Transverse colon (tissue), 4 donors: ENCODE results near the gene NBPF4. TPM values are rescaled to one million over a fixed set of nuclear protein-coding genes. Genes with fewer than 3 reads are reported as not detected.
"Not testable (repeated sequence)": the region's sequence is repeated elsewhere in the genome, so short reads cannot be mapped to it uniquely, and the experiment has no call there.

ENCODE experiments used
- DNase-seq: peaks from one replicate; pipeline ENCODE4 v3.0.0-alpha.2; 2019
- H3K27ac ChIP-seq, 4 donors: fragments of 200-600 bp; sonication (generic); 2 replicates each; pipeline ENCODE4 v1.5.1; 2016 to 2018; ENCODE audit warnings: inconsistent platforms in 4 of 4
- H3K27me3 ChIP-seq: fragments of 200-600 bp; sonication (generic); 2 replicates; pipeline ENCODE4 v1.5.1; 2017; ENCODE audit warnings: inconsistent platforms
- H3K36me3 ChIP-seq, 4 donors: fragments of 200-600 bp; sonication (generic); 2 replicates each; pipeline ENCODE4 v1.5.1; 2017 to 2019; ENCODE audit warnings: inconsistent platforms in 4 of 4
- H3K4me1 ChIP-seq, 4 donors: fragments of 200-600 bp; sonication (generic); 2 replicates each; pipeline ENCODE4 v1.5.1; 2017 to 2020; ENCODE audit warnings: inconsistent platforms in 4 of 4
- H3K4me3 ChIP-seq, 4 donors: fragments of 200-600 bp; sonication (generic); 1 replicate in 1 of 4; 2 replicates in 3 of 4; pipeline versions ENCODE4 v1.5.1 to v1.6.1; 2017 to 2019; ENCODE audit warnings: inconsistent platforms in 4 of 4
- H3K9me3 ChIP-seq, 2 donors: fragments of 200-600 bp; sonication (generic); 2 replicates each; pipeline ENCODE4 v1.5.1; 2017 to 2019; ENCODE audit warnings: inconsistent platforms in 2 of 2
- WGBS, 2 donors: methylation state at CpG; one replicate each; pipeline ENCODE4 v1.1.5; 2018; ENCODE audit warnings: low coverage in 1 of 2; 5-methylcytosine and 5-hydroxymethylcytosine counted together
- in situ Hi-C, 4 donors: fragments of 200-750 bp; cut with MboI; loops; one replicate each; pipeline versions ENCODE4 v1.15.0 to v1.15.1; 2017; ENCODE audit warnings: low sequenced_read_pairs in 3 of 4, low pct_ligation_motif_present in 1 of 4, low pct_unique_long_range_greater_than_20kb in 1 of 4
- intact Hi-C: fragments of 100-400 bp; cut with DNase I; formaldehyde crosslinking; loops from one replicate; pipeline ENCODE4 v1.15.1; 2023; ENCODE audit warnings: low total_unique reads
- total RNA-seq, 4 donors: library from RNA; depleted of rRNA; stranded (reverse); fragments of >200 nt; gene quantifications; one replicate each; pipeline ENCODE4 v1.1.0, GENCODE V29; 2016

Gene NBPF4, protein sequence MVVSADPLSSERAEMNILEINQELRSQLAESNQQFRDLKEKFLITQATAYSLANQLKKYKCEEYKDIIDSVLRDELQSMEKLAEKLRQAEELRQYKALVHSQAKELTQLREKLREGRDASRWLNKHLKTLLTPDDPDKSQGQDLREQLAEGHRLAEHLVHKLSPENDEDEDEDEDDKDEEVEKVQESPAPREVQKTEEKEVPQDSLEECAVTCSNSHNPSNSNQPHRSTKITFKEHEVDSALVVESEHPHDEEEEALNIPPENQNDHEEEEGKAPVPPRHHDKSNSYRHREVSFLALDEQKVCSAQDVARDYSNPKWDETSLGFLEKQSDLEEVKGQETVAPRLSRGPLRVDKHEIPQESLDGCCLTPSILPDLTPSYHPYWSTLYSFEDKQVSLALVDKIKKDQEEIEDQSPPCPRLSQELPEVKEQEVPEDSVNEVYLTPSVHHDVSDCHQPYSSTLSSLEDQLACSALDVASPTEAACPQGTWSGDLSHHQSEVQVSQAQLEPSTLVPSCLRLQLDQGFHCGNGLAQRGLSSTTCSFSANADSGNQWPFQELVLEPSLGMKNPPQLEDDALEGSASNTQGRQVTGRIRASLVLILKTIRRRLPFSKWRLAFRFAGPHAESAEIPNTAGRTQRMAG
- total RNA-seq = 1 to 10 TPM in 1 of 4 donors, not detected in 3; 1.1 TPM

DNA sequence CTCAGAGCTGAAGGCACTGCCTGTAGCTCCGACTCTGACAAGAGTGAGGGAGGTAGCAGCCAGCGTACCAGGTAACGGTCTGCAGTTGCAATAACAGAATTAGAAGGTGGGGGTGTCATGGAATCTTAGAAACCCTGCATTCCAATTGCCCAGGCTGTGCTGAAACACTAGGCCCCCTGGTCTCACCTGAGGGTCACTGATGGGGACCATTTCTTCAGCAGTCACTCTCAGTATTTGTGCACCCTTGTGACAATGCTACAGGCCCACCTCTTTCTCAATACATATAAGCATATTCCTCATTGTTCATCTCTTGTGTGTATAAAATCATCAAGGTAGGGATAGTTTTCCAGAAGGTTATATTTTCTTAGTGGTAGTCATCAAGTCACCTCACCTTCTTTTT lies at the start of gene NBPF4:
Gene NBPF4 (minus strand): TSS at position 101 of the 400 bp plus-strand sequence. CDS start 315 bp downstream, outside the sequence.
- H3K4me3 ChIP-seq, in situ Hi-C loops: not testable (repeated sequence)

DNA sequence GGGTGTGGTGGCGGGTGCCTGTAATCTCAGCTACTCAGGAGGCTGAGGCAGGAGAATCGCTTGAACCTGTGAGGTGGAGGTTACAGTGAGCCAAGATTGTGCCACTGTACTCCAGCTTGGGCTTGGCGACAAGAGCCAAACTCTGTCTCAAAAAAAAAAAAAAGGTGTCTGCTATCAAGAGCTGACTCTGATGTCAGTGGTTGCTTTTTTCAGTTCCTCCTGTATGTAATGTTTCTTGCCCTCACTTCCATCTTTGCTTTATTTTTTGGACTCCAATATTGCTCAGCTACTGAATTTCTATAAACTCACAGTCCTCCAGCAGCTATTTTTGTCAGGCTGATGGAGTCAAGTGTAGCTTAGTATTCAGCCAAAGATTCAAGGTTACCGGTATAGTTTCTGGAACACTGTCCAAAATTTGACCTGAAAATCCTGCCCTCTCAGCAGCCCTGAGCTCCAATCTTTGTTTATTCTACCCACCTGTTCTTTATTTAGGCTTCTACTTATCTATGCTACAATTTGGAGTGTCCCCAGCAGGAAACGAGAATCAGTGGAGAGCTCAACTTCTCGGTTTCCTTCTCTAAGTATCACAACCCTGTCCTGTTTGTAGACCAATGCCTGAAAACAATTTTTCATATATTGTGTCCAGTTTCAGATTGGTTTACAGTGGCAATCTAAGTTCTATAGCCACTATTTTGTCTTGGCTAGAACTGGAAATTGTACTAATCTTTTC lies 38.8 kb upstream of the NBPF4 start:
- H3K4me1 ChIP-seq, H3K27me3 ChIP-seq, in situ Hi-C loops, H3K4me3 ChIP-seq, intact Hi-C loops, H3K27ac ChIP-seq, H3K36me3 ChIP-seq, H3K9me3 ChIP-seq, DNase-seq: not testable (repeated sequence)
- no CpG with 5 or more reads among the region's 6 CpGs for WGBS, 2 donors

More for the DNA sequence above, at the start of gene NBPF4:
- H3K9me3 ChIP-seq, DNase-seq, H3K4me1 ChIP-seq, H3K27me3 ChIP-seq, H3K36me3 ChIP-seq, H3K27ac ChIP-seq, intact Hi-C loops: not testable (repeated sequence)
- no CpG with 5 or more reads among the region's 3 CpGs for WGBS, 2 donors

DNA sequence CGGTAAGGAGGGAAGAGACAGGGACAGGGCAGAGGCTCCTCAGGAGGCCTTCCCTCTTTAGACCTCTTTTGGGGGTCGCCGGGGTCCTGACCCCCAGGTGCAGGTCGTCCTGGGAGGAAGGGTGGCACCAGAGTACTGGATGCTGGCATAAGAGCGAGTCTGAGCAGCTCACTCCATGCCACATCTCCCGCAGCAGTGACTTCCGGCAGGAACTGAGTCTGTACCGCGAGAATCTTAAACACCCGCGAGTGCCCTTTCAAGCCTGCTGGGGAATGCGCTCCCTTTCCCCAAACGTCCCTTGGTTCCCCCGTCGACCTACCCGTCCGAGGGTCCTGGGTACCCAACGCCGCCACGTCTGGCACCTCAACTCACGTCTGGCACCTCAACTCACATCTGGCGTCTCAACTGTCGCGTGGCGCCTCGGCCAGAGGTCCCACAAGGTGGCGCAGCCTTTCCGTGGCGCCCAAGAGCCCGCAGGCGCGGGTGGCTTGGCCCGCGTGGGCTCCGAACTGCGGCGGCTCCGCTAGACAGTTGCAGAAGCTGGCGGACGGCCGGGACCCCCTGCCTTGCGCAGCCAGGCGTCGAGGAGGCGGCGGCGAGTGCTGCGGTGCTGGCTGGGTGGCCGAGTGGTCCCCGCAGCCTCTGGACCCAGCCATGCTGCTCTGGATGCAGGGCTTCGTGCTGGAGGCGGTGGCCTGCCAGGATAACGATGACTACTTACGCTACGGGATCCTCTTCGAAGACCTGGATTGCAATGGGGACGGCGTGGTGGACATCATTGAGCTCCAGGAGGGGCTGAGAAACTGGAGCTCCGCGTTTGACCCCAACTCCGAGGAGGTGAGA lies 28.8 kb upstream of the NBPF4 start:
- in situ Hi-C loops, H3K4me3 ChIP-seq, H3K27ac ChIP-seq, H3K36me3 ChIP-seq, DNase-seq, intact Hi-C loops, H3K27me3 ChIP-seq, H3K9me3 ChIP-seq, H3K4me1 ChIP-seq: not testable (repeated sequence)
- no CpG with 5 or more reads among the region's 61 CpGs for WGBS, 2 donors

DNA sequence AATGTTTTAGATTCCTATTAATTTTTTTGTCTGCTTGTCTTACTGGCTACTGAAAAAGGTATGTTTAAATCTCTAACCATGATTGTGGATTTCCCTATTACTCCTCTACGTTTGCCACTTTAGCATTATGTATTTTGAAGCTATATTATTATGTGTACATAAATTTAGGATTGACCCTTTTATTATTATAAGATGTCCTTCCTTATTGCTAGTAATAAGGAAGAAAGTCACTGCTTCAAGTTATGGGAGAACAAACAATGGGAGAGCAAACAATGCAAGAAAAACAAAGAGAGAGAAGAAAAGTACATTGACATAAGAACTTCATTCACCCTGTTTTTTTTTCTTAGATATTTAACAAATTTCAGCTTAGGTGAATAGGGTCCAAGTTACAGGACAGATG lies 23.2 kb upstream of the NBPF4 start:
- WGBS, 2 donors = 25 to 33% methylated on average over 1 of the region's 1 CpG
- DNase-seq, H3K27me3 ChIP-seq, H3K27ac ChIP-seq, H3K4me3 ChIP-seq, intact Hi-C loops, H3K9me3 ChIP-seq, H3K4me1 ChIP-seq, in situ Hi-C loops, H3K36me3 ChIP-seq: not testable (repeated sequence)

DNA sequence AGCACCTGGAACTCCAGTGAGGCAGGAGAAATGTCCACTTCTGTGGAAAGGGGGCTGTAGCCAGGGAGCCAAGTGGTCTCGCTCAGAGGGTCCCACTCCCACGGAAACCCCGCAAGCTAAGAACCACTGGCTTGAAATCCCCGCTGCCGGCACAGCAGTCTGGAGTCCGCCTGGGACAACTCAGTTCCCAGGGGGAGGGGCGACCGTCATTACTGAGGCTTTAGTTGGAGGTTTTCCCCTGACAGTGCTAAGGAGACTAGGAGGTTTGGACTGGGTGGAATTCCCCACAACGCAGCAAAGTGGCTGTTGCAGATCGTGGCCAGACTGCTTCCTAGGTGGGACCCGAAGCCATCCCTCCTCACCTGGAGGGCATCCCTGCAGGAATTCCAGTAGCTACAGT lies 18.1 kb upstream of the NBPF4 start:
- in situ Hi-C loops, DNase-seq, H3K27me3 ChIP-seq, H3K27ac ChIP-seq, intact Hi-C loops, H3K4me3 ChIP-seq, H3K9me3 ChIP-seq, H3K4me1 ChIP-seq, H3K36me3 ChIP-seq: not testable (repeated sequence)
- no CpG with 5 or more reads among the region's 11 CpGs for WGBS, 2 donors

DNA sequence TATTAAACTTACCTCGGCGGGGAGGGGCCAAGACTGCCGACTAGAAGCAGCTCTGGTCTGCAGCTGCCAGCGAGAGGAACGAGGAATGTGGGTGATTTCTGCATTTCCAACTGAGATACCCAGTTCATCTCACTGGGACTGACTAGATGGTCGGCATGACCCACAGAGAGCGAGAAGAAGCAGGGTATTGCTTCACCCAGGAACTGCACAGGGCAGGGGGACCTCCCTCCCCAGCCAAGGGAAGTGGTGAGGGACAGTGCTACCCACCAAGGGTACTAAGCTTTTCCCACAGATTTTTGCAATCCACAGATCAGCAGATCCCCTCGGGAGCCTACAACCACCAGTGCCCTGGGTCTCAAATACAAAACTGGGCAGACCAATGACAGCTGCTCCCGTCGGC lies 17.6 kb upstream of the NBPF4 start:
- WGBS, 2 donors = no CpG with 5 or more reads among the region's 10 CpGs
- H3K27ac ChIP-seq, in situ Hi-C loops: not testable (repeated sequence)

DNA sequence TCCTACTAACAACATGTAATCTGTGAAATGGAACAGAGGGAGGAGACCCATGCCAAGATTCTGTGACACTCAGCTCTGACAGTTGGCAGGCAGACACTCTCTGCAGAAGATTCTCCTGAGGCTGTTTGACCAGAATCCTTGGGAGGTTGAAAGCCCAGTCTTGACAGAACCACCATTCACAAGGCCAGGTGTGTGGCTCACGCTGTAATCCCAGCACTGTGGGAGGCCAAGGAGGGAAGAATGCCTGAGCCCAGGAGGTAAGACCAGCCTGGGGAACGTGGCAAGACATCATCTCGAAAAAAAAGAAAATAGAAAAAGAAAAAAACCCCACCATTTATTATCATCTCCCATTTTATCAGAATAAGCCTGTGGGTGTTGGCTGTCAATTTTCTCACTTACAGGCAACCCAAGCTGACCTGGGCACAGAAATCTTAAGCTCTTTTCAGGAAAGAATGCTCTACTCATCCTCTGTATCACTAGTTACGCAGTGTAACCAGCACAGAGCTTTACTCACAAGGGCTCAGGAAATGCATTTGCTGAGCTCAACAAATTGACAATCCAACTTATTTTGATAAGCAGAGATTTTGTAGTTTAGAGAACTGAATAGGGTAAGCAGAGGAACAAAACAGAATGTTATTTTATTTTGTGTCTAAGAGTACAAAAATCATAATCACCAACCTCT lies 16.8 kb upstream of the NBPF4 start:
- H3K36me3 ChIP-seq, DNase-seq, H3K27ac ChIP-seq, intact Hi-C loops, H3K4me1 ChIP-seq, H3K9me3 ChIP-seq, in situ Hi-C loops, H3K4me3 ChIP-seq, H3K27me3 ChIP-seq: not testable (repeated sequence)
- no CpG with 5 or more reads among the region's 4 CpGs for WGBS, 2 donors

More for the DNA sequence above, 17.6 kb upstream of the NBPF4 start:
- intact Hi-C loops, H3K4me3 ChIP-seq, H3K27me3 ChIP-seq, H3K9me3 ChIP-seq, H3K4me1 ChIP-seq, H3K36me3 ChIP-seq, DNase-seq: not testable (repeated sequence)

DNA sequence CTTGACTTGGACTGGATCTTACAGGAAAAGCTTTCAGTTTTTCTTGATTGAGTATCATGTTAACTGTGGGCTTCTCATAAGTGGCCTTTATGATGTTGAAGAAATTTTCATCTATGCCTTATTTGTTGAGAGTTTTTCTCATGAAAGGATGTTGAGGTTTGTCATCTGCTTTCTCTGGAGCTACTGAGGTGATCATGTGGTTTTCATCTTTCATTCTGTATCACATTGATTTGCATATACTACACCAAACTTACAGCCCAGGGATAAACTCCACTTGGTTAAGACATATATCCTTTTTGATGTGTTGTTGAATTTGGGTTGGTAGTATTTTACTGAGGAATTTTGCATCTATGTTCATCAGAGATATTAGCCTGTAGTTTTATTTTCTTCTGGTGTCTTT lies 11.6 kb upstream of the NBPF4 start:
- DNase-seq, H3K27ac ChIP-seq, H3K9me3 ChIP-seq, H3K4me3 ChIP-seq, H3K27me3 ChIP-seq, H3K4me1 ChIP-seq, in situ Hi-C loops, H3K36me3 ChIP-seq, intact Hi-C loops: not testable (repeated sequence)

DNA sequence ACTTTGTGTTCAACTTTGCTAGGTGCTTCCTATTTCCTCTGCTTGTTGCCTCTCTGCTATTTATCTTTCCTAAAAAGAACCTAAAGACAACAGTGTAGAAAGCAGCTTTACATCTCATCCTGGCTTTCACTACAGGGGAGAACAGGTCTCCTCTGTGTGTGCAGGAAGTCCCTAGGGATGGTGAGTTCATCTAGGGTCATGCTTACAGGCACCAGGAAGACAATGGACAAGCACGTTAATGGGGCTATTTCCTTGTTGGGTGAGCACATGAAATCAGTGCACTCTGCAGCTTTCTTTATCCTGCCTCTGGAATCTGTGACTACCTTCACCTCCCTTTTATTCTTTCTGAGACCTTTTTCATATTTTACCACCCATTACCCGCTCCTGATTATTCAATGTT lies 4.5 kb downstream of the NBPF4 start:
- H3K27me3 ChIP-seq, H3K4me3 ChIP-seq, H3K9me3 ChIP-seq, in situ Hi-C loops, H3K36me3 ChIP-seq, DNase-seq, H3K4me1 ChIP-seq, intact Hi-C loops, H3K27ac ChIP-seq: not testable (repeated sequence)
- WGBS, 2 donors = no CpG with 5 or more reads among the region's 2 CpGs

DNA sequence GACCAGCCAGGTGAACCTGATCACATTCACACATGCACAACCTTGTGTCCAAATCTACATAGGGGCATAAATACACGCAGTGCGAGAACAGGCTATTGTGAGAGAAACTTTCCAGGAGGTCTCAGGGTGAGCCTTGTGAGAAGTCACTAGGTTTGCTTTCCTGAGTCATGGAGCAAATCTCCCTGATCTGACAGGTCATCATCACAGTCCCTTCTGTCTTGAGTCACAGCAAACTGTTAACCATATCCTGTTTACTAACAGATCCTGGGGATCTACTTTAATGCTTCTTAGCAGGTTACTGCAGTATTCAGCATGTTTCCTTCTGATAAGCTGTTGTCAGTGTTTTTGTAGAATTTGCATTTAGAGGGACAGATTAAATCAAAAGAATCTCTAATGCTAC lies 8.6 kb downstream of the NBPF4 start:
- intact Hi-C loops, H3K9me3 ChIP-seq, H3K4me1 ChIP-seq, DNase-seq, in situ Hi-C loops, H3K27me3 ChIP-seq, H3K4me3 ChIP-seq, H3K36me3 ChIP-seq, H3K27ac ChIP-seq: not testable (repeated sequence)
- no CpG with 5 or more reads among the region's 2 CpGs for WGBS, 2 donors
